H1 (cell line): ENCODE data around the gene UBR3. TPM values are rescaled to one million over a fixed set of nuclear protein-coding genes. Genes with fewer than 3 reads are reported as not detected.

ENCODE experiments used
- CTCF ChIA-PET: fragments of 300-600 bp; sonication (Branson Sonifier 250); formaldehyde crosslinking; loops from one replicate; lab custom pipeline; 2021; ENCODE audit not compliant: partially characterized antibody; lab: Charles Lee
- POLR2A ChIA-PET: fragments of 300-600 bp; sonication (Branson Sonifier 250); formaldehyde crosslinking; loops from one replicate; lab custom pipeline; 2021; ENCODE audit warnings: inconsistent platforms; ENCODE audit not compliant: partially characterized antibody; lab: Charles Lee
- DNase-seq, 2 experiments: peaks; one replicate each; pipeline versions ENCODE4 v3.0.0 to v3.0.0-alpha.2; 2010 to 2022; ENCODE audit warnings: low spot score in 2 of 2, low read depth in 1 of 2, mixed read lengths in 1 of 2
- FAIRE-seq: peaks from 2 replicates; lab custom pipeline; 2011; peaks lifted over from hg19 to GRCh38; lab: Jason Lieb, UNC
- H2AFZ ChIP-seq: 2 replicates; pipeline ENCODE4 v1.8.1; 2012; ENCODE audit warnings: low read length, inconsistent platforms
- H2AK5ac ChIP-seq: 2 replicates; pipeline ENCODE4 v1.6.1; 2013; ENCODE audit warnings: low read depth, low read length
- H2BK120ac ChIP-seq: replicated peaks from 2 replicates; pipeline ENCODE3; 2013; ENCODE audit warnings: low read depth, low read length, inconsistent platforms
- H2BK12ac ChIP-seq: 2 replicates; pipeline ENCODE4 v1.6.1; 2013; ENCODE audit warnings: low read depth, low read length
- H2BK15ac ChIP-seq: 2 replicates; pipeline ENCODE4 v1.6.1; 2013; ENCODE audit warnings: low read length
- H2BK20ac ChIP-seq: 2 replicates; pipeline ENCODE4 v1.6.1; 2013; ENCODE audit warnings: low read length
- H2BK5ac ChIP-seq: 2 replicates; pipeline ENCODE4 v1.6.1; 2013; ENCODE audit warnings: low read depth, low read length
- H3K14ac ChIP-seq: 2 replicates; pipeline ENCODE4 v1.6.1; 2013; ENCODE audit warnings: inconsistent platforms; ENCODE audit not compliant: insufficient read length
- H3K18ac ChIP-seq: 2 replicates; pipeline ENCODE4 v1.6.1; 2013; ENCODE audit warnings: low read length; ENCODE audit errors: extremely low read depth
- H3K23ac ChIP-seq: 2 replicates; pipeline ENCODE4 v1.6.1; 2013; ENCODE audit warnings: inconsistent platforms; ENCODE audit not compliant: insufficient read length
- H3K23me2 ChIP-seq: 2 replicates; pipeline ENCODE4 v1.6.1; 2013; ENCODE audit warnings: low read depth, low read length
- H3K27ac ChIP-seq: 2 replicates; pipeline ENCODE4 v1.6.1; 2011; ENCODE audit warnings: low read depth, low read length, inconsistent platforms
- H3K27me3 ChIP-seq, 4 experiments: replicated peaks in 1 of 4; 1 replicate in 1 of 4; 2 replicates in 3 of 4; pipeline versions ENCODE4 v1.6.1 to v1.8.1; 2011 to 2013; ENCODE audit warnings: low read length in 3 of 4, mild to moderate bottlenecking in 3 of 4, inconsistent platforms in 2 of 4, mixed read lengths in 2 of 4, moderate library complexity in 1 of 4; ENCODE audit not compliant: control insufficient read depth in 3 of 4, insufficient read depth in 3 of 4; ENCODE audit errors: extremely low read depth in 1 of 4
- H3K36me3 ChIP-seq, 4 experiments: 2 replicates each; pipeline versions ENCODE4 v1.6.1 to v1.8.1; 2011 to 2013; ENCODE audit warnings: mild to moderate bottlenecking in 4 of 4, low read length in 3 of 4, moderate library complexity in 2 of 4, control low read depth in 1 of 4, inconsistent platforms in 1 of 4; ENCODE audit not compliant: insufficient read depth in 4 of 4, control insufficient read depth in 2 of 4
- H3K4ac ChIP-seq: replicated peaks from 2 replicates; pipeline ENCODE3; 2013; ENCODE audit warnings: low read length, low read depth, mixed read lengths, inconsistent platforms; ENCODE audit not compliant: insufficient read length
- H3K4me1 ChIP-seq, 4 experiments: replicated peaks in 1 of 4; 1 replicate in 1 of 4; 2 replicates in 3 of 4; pipeline versions ENCODE4 v1.6.1 to v1.8.1; 2011 to 2013; ENCODE audit warnings: low read length in 3 of 4, inconsistent platforms in 2 of 4, mixed read lengths in 1 of 4; ENCODE audit not compliant: insufficient read depth in 4 of 4, control insufficient read depth in 3 of 4
- H3K4me2 ChIP-seq, 2 experiments: 2 replicates each; pipeline versions ENCODE4 v1.6.1 to v1.8.1; 2011 to 2013; ENCODE audit warnings: low read depth in 2 of 2, low read length in 2 of 2, control low read depth in 1 of 2, inconsistent platforms in 1 of 2, mild to moderate bottlenecking in 1 of 2; ENCODE audit not compliant: insufficient read depth in 1 of 2
- H3K4me3 ChIP-seq, 4 experiments: fragments of 200-600, 300-600 bp in 1 of 4; sonication (generic), shearing (Covaris generic), sonication (Bioruptor Twin) in 1 of 4; 2 replicates each; pipeline versions ENCODE4 v1.5.1 to v1.8.1; 2011 to 2016; ENCODE audit warnings: low read length in 4 of 4, low read depth in 3 of 4, control low read depth in 2 of 4, inconsistent platforms in 2 of 4, mild to moderate bottlenecking in 2 of 4, mixed read lengths in 1 of 4, moderate library complexity in 1 of 4; ENCODE audit not compliant: insufficient read depth in 2 of 4; ENCODE audit errors: extremely low read depth in 1 of 4
- H3K56ac ChIP-seq: replicated peaks from 2 replicates; pipeline ENCODE3; 2013; ENCODE audit warnings: low read depth, mild to moderate bottlenecking, mixed read lengths, low read length, inconsistent platforms; ENCODE audit not compliant: insufficient read length
- H3K79me1 ChIP-seq: 2 replicates; pipeline ENCODE4 v1.6.1; 2013; ENCODE audit warnings: low read depth, low read length, control low read depth
- H3K79me2 ChIP-seq, 2 experiments: 2 replicates each; pipeline versions ENCODE4 v1.6.1 to v1.8.1; 2012 to 2013; ENCODE audit warnings: low read length in 2 of 2, mild to moderate bottlenecking in 2 of 2, inconsistent platforms in 1 of 2; ENCODE audit not compliant: insufficient read depth in 2 of 2, control insufficient read depth in 1 of 2
- H3K9ac ChIP-seq, 4 experiments: replicated peaks in 1 of 4; 1 replicate in 1 of 4; 2 replicates in 3 of 4; pipeline versions ENCODE4 v1.6.1 to v1.8.1; 2011 to 2013; ENCODE audit warnings: low read depth in 3 of 4, low read length in 3 of 4, control low read depth in 2 of 4, mild to moderate bottlenecking in 2 of 4, moderate library complexity in 2 of 4, inconsistent platforms in 1 of 4; ENCODE audit errors: extremely low read depth in 1 of 4
- H3K9me3 ChIP-seq, 2 experiments: 2 replicates each; pipeline versions ENCODE4 v1.6.1 to v1.8.1; 2012 to 2013; ENCODE audit warnings: mild to moderate bottlenecking in 2 of 2, moderate library complexity in 2 of 2, control low read depth in 1 of 2, inconsistent platforms in 1 of 2, low read depth in 1 of 2, low read length in 1 of 2, mixed read lengths in 1 of 2; ENCODE audit not compliant: insufficient read depth in 2 of 2
- H4K20me1 ChIP-seq, 2 experiments: replicated peaks in 1 of 2; 2 replicates each; pipeline versions ENCODE3 to v1.8.1; 2011 to 2013; ENCODE audit warnings: inconsistent platforms in 2 of 2, low read length in 2 of 2, mild to moderate bottlenecking in 1 of 2; ENCODE audit not compliant: insufficient read depth in 2 of 2, control insufficient read depth in 1 of 2
- H4K5ac ChIP-seq: 2 replicates; pipeline ENCODE4 v1.6.1; 2013; ENCODE audit warnings: low read length, low read depth, mixed read lengths, inconsistent platforms; ENCODE audit not compliant: insufficient read length
- H4K8ac ChIP-seq: 2 replicates; pipeline ENCODE4 v1.8.0; 2013; ENCODE audit warnings: mild to moderate bottlenecking, moderate library complexity, low read length, inconsistent platforms; ENCODE audit not compliant: insufficient read depth; ENCODE audit errors: extremely low read depth
- H4K91ac ChIP-seq: replicated peaks from 2 replicates; pipeline ENCODE3; 2013; ENCODE audit warnings: low read length, mixed read lengths, inconsistent platforms; ENCODE audit not compliant: insufficient read length
- BACH1 ChIP-seq: IDR thresholded peaks from 2 replicates; pipeline ENCODE4 v1.6.1; 2012; ENCODE audit warnings: low read length, improper control_type of control experiment
- CBX5 ChIP-seq: fragments of 300-800, 300-1000 bp; sonication (generic); IDR thresholded peaks from 2 replicates; pipeline ENCODE4 v1.7.1; 2016; ENCODE audit warnings: antibody characterized with exemption, low read length, low read depth
- CBX8 ChIP-seq: fragments of 300-800, 300-1000 bp; sonication (generic); IDR thresholded peaks from 2 replicates; pipeline ENCODE4 v1.7.1; 2016; ENCODE audit warnings: low read depth, low read length, borderline replicate concordance
- EP300 ChIP-seq, 2 experiments: IDR thresholded peaks; 1 replicate in 1 of 2; 2 replicates in 1 of 2; pipeline ENCODE4 v1.6.1; 2011 to 2012; ENCODE audit warnings: low read depth in 2 of 2, low read length in 2 of 2, mild to moderate bottlenecking in 2 of 2, borderline replicate concordance in 1 of 2, inconsistent platforms in 1 of 2, moderate library complexity in 1 of 2
- HDAC2 ChIP-seq, 2 experiments: fragments of 300-600 bp in 1 of 2; sonication (generic) in 1 of 2; IDR thresholded peaks; 2 replicates each; pipeline ENCODE4 v1.6.1; 2011 to 2012; ENCODE audit warnings: low read depth in 2 of 2, low read length in 2 of 2, mild to moderate bottlenecking in 2 of 2, moderate library complexity in 2 of 2, borderline replicate concordance in 1 of 2, inconsistent platforms in 1 of 2
- HDAC6 ChIP-seq: IDR thresholded peaks from one replicate; pipeline ENCODE4 v1.7.1; 2012; ENCODE audit warnings: low read depth, mild to moderate bottlenecking, inconsistent platforms, low read length, moderate library complexity
- RXRA ChIP-seq: IDR thresholded peaks from 2 replicates; pipeline ENCODE4 v1.6.1; 2011; ENCODE audit warnings: low read depth, mild to moderate bottlenecking, low read length, moderate library complexity; ENCODE audit not compliant: insufficient read depth
- SIX5 ChIP-seq: IDR thresholded peaks from 2 replicates; pipeline ENCODE4 v1.6.1; 2011; ENCODE audit warnings: mild to moderate bottlenecking, low read depth, low read length
- SP2 ChIP-seq: IDR thresholded peaks from 2 replicates; pipeline ENCODE4 v1.6.1; 2012; ENCODE audit warnings: mild to moderate bottlenecking, low read length, inconsistent platforms
- SP4 ChIP-seq: IDR thresholded peaks from 2 replicates; pipeline ENCODE4 v1.6.1; 2012; ENCODE audit warnings: low read length, inconsistent platforms
- SUZ12 ChIP-seq: fragments of 200-600 bp; sonication (generic); IDR thresholded peaks from 2 replicates; pipeline ENCODE4 v1.6.1; 2012; ENCODE audit warnings: mild to moderate bottlenecking, inconsistent platforms, low read length, moderate library complexity, mixed read lengths
- TEAD4 ChIP-seq: IDR thresholded peaks from 2 replicates; pipeline ENCODE4 v1.6.1; 2012; ENCODE audit warnings: low read depth, low read length, inconsistent platforms, mixed read lengths
- ZNF274 ChIP-seq: IDR thresholded peaks from 2 replicates; pipeline ENCODE4 v1.7.0; 2012; ENCODE audit warnings: low read length, borderline replicate concordance; ENCODE audit errors: extremely low read depth
- WGBS, 2 experiments: shearing (Covaris generic) in 1 of 2; methylation state at CpG; one replicate each; pipeline versions ENCODE4 v1.1.6 to v1.1.7; 2013 to 2015; ENCODE audit warnings: low lambda C conversion rate in 2 of 2, mixed read lengths in 2 of 2, inconsistent platforms in 1 of 2, low coverage in 1 of 2, missing lambda C conversion rate in 1 of 2; ENCODE audit not compliant: insufficient replicate concordance in 2 of 2, insufficient coverage in 1 of 2, insufficient read length in 1 of 2; ENCODE audit errors: extremely low coverage in 1 of 2, missing lambda C conversion rate in 1 of 2; 5-methylcytosine and 5-hydroxymethylcytosine counted together
- polyA plus RNA-seq, 7 experiments: library from polyadenylated mRNA; depleted of rRNA in 3 of 7; stranded (reverse) in 5 of 7; unstranded in 2 of 7; fragments of >200 nt in 5 of 7; fragments of 200-250 nt in 2 of 7; gene quantifications; 1 replicate in 5 of 7; 2 replicates in 1 of 7; 4 replicates in 1 of 7; pipeline versions ENCODE4 v1.2.1 to v1.2.3, GENCODE V29; 2011 to 2013; ENCODE audit warnings: missing spikeins in 2 of 7, mixed read lengths in 2 of 7
- total RNA-seq: library from RNA; stranded (reverse); fragmentation: NEBNext Ultra II Directional; extraction: Animal tissue kit (Norgen Biotek cat#: 25700); gene quantifications from 2 replicates; pipeline ENCODE4 v1.2.1, GENCODE V29; 2021

Gene UBR3
- total and polyA plus RNA-seq, 2 of the 8 experiments (the other 6 are each of a cell fraction or from before 2014, with no cell fraction given): 3.7 to 17.7 TPM

- Histone ChIP-seq H3K4me2 (no peak overlapping the region), H3K27me3 (no peaks in the 10 kb centered on the region), H3K9me3 (no peaks in the 10 kb centered on the region), H4K20me1 (no peaks in the 10 kb centered on the region), H4K8ac (no peak overlapping the region), H3K4me1 (no peaks in the 10 kb centered on the region), H3K79me1 (no peaks in the 10 kb centered on the region), H3K4me3 (no peak overlapping the region), H3K4ac (no peak overlapping the region), H2BK5ac (no peak overlapping the region)
- TF ChIP-seq RXRA (no peak), CBX5 (no peak), HDAC2 (IDR thresholded peaks at IDR 0.05; ENCODE audit: borderline replicate concordance in 1 of 2, low read depth in 2 of 2, low read length in 2 of 2) (no peak), EP300 (IDR thresholded peaks at IDR 0.05; ENCODE audit: borderline replicate concordance in 1 of 2, low read depth in 2 of 2, low read length in 2 of 2) (no peak), ZNF274 (no peak), SP2 (no peak), CBX8 (no peak), SIX5 (no peak), SP4 (no peak), TEAD4 (no peak), SUZ12 (no peak), HDAC6 (no peak), BACH1 (no peak)
- TF ChIP-seq, all 59 proteins: peak for 0
- no peak overlapping the region for H4K91ac ChIP-seq
- H3K36me3 ChIP-seq: peaks cover 0 to 3% (median 0%) of the 10 kb centered on the region in 4 experiments; a peak in 1 of 8 replicates
- H3K27ac ChIP-seq: no peak overlapping the region
- no peak overlapping the region for H4K5ac ChIP-seq
- H3K14ac ChIP-seq: no peak overlapping the region
- CTCF ChIA-PET: no interaction called here
- no peak overlapping the region for H2BK15ac ChIP-seq
- DNase-seq: no peak
- H2BK20ac ChIP-seq: no peak overlapping the region
- peaks cover 0 to 35% of the 10 kb centered on the region in 2 experiments; a peak in 2 of 4 replicates for H3K79me2 ChIP-seq
- H2AFZ ChIP-seq: no peak overlapping the region
- H3K23ac ChIP-seq: no peak overlapping the region
- FAIRE-seq: no peak
- no peak overlapping the region for H3K56ac ChIP-seq
- H3K18ac ChIP-seq: no peak overlapping the region
- H2AK5ac ChIP-seq: no peak overlapping the region
- H3K9ac ChIP-seq: no peak overlapping the region
- no peak overlapping the region for H2BK120ac ChIP-seq
- H3K23me2 ChIP-seq: no peaks in the 10 kb centered on the region
- no peak overlapping the region for H2BK12ac ChIP-seq
- POLR2A ChIA-PET: interaction anchor here (1.4 kb wide), 1 partner anchor 10 kb away, joined by 3 read pairs; no protein-coding TSS in a partner anchor
- WGBS, 2 experiments: 91% methylated on average over 2 of the region's 2 CpGs; no CpG with 5 or more reads in 1 of the 2 experiments
These were observed 11.7 kb downstream of the UBR3 start for GRCh38 chr2:169838743-169839489.
